GM21529 (cell line): ENCODE measurements around the gene CIRBP.

Source experiments
- ATAC-seq: cut with Tn5 transposase; IDR thresholded peaks from one replicate; pipeline ENCODE4 v1.9.1; 2021; ENCODE audit not compliant: unreplicated experiment

The CIRBP gene

GRCh38 chr19:1254530-1255185 lies 14.5 kb upstream of the CIRBP start:
- no peak for ATAC-seq

GRCh38 chr19:1255186-1256161 lies 13.7 kb upstream of the CIRBP start:
- no peak for ATAC-seq

- no peak for ATAC-seq
Measured at GRCh38 chr19:1256646-1257474, 12.3 kb upstream of the CIRBP start.

- ATAC-seq = no peak
Measured at GRCh38 chr19:1257475-1258162, 11.5 kb upstream of the CIRBP start.

GRCh38 chr19:1258163-1258492 lies 11.0 kb upstream of the CIRBP start:
- no peak for ATAC-seq

- no peak for ATAC-seq
Measured at GRCh38 chr19:1258707-1259205, 10.4 kb upstream of the CIRBP start.

- no peak for ATAC-seq
Measured at GRCh38 chr19:1259206-1259875, 9.8 kb upstream of the CIRBP start.

- ATAC-seq = peak; percentile 10
Measured at GRCh38 chr19:1259876-1260748, 9.0 kb upstream of the CIRBP start.

- ATAC-seq = peak; percentile 44
Measured at GRCh38 chr19:1260749-1261537, 8.2 kb upstream of the CIRBP start.

- ATAC-seq = no peak
Measured at GRCh38 chr19:1261538-1261797, 7.7 kb upstream of the CIRBP start.

- ATAC-seq = no peak
Measured at GRCh38 chr19:1261798-1262622, 7.1 kb upstream of the CIRBP start.

- ATAC-seq = no peak
Measured at GRCh38 chr19:1262623-1263123, 6.5 kb upstream of the CIRBP start.

GRCh38 chr19:1263188-1263587 lies 5.9 kb upstream of the CIRBP start:
- ATAC-seq = no peak

GRCh38 chr19:1264801-1265614 lies 4.1 kb upstream of the CIRBP start:
- ATAC-seq = no peak

GRCh38 chr19:1265615-1266128 lies 3.5 kb upstream of the CIRBP start:
- no peak for ATAC-seq

- peak; percentile 32 for ATAC-seq
Measured at GRCh38 chr19:1266129-1266915, 2.8 kb upstream of the CIRBP start.
